Stimulated activated CD4-positive, alpha-beta T cell treated with anti-CD3 and anti-CD28 coated beads, Interleukin-12 subunit alpha, Interleukin-12 subunit beta, amount 100 ng/mL, for 24 hours (primary cell): ENCODE data around the gene KLK11.

Source experiments
- DNase-seq, 2 experiments: peaks; one replicate each; pipeline ENCODE4 v3.0.0-alpha.2; 2020; ENCODE audit warnings: low read depth in 2 of 2

The KLK11 gene, protein sequence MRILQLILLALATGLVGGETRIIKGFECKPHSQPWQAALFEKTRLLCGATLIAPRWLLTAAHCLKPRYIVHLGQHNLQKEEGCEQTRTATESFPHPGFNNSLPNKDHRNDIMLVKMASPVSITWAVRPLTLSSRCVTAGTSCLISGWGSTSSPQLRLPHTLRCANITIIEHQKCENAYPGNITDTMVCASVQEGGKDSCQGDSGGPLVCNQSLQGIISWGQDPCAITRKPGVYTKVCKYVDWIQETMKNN

DNA sequence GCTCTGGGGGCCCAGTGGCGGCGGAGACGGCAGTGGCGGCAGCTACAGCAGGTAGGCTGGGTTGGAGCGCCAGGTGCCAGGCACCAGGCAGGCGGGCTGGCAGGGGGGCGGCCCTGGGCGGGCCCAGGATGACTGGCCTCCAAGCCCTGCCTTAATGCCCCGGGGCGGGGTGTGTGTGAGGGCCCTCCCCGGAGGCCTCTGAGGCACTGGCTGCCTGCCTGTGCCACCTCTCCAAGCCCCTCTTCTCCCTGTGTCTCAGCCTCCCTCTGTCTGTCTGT lies at the start of gene KLK11:
KLK11 (minus strand) TSS at position 63 of the 278 bp plus-strand sequence. CDS start 985 bp downstream, outside the sequence.
- no peak for DNase-seq

DNA sequence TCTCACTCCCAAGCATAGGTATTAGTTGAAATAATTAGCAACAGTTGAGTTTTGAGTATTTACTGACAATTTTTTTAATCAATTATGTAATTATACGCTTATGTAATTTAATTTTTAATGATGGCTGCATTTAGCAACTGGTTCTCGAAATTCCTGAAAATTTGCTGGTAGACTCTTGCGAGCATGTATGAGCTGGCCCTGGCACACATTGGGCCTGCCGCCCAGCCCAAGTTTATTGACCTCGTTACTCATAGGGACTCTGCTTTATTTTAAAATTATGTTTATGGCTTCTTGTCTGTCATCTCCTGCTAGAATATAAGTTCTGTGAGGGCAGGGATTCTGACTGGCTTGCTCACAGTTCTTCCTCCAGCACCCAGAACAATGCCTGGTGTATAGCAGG lies 49.6 kb upstream of the KLK11 start:
- DNase-seq: no peak

DNA sequence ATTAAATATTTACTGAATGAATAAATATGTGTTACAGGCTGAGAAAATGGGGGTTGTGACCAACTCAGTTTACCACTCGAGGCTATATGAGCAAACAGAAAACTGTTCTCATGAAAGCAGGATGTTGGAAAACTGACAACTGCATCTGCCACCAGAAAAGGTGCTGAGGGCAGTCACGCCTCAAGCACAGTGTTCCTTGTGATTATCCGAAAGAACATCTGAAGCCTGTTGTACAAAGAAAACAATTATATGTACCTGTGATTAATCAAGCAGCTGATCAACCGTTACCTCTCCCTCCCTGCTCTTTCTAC lies 44.6 kb upstream of the KLK11 start:
- no peak for DNase-seq

DNA sequence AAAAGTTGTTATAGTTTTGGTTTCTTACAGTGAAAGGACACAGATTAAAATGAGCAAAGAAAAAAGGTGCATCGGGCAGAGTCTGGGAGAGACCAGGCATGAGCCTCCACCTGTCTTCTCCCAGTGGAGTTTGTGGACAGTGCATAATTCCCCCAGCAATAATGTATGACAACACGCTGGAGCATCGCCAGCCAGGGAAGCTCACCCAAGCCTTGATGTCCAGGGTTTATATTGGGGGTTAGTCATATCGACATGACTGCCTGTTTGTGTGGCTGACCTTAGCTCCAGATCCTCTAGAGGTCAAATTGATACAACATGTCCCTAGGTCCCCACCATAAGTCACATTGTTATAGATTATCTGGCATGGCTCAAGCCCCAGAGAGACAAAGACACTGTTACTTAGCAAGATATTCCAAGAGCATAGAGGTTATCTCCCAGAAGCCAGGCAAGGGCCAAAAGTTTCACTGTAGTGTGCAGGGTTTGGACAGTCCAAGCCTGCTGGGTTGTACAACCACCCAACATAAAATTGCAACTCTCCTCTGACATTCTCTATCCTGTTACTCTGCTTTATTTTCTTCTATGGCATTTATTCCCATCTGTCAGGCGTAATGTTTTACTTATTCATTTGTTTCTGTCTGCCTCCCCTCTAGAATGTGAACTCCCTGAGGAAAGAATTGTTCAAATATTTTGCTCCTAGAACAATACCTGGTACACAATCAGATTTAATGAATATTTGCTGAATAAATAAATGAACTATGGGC lies 44.1 kb upstream of the KLK11 start:
- no peak for DNase-seq

DNA sequence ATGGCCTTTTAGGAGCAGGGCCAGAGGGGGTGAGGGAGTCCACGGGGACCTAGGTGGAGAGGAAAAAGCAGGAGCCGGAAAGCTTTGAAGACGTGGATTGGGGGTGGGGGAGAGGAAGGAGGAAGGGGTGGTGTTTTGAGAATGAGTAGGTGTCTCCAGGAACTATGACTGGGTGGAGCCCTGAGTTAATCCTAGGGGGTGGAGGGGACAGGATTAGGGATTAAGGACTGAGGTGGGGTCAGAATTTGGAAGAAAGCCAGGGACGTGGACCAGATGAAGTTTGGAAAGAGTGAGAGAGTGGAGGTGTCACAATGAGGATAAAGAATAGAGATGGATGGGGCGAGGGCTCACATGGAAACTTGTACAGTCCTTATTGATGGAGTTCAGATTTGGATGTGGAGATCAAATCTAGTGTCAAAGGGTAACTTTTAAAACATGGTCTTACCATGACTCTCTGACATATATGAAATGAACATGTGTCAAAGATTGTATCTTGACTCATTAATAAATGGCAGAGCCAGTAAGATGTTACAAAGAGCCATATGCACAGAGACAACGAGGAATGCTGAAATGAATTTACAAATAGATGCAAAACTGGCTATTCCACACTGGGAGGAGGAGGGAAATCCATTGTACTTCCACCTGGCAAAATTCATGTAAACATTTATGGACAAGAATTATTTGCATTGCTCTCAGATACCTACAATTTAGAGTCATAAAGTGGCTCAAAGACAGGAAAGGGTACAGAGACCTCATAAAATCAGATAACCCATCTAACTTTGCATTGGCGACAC lies 40.2 kb upstream of the KLK11 start:
- no peak for DNase-seq

DNA sequence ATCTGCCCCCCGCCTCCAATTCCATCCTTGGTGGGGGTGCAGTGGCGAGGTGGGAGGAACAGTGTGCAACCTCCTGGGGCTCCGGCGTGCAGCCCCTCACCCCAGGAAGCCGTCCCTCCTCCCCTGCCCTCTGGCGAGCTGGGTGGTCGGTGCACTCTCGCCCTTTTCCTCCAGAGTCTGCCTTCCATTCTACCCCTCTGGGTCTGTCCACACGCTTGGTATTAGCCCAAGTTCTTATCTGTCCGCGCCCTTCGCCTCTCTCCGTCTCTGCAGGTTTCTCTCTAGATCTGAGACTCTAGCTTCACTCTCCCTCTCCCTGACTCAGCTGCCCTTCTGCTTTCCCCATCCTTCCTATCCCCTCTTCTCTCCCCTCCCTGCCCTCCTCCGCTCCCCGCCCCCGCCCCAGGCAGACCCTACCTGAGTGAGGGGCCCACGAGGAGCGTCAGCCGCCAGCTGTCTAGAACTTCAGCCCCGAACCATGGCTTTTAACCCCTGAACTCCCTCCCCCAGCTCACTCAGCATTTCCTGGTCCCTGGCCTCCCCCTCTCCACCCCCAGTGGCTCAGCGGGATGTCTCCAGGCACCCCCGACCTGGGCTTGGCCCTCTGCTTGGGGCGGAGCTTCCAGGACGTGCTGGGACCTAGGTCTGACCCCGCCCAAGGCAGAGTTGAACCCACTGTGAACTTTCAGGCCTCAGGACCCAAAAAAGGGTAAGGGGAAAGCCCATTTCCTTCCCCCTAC lies 39.0 kb upstream of the KLK11 start:
- no peak for DNase-seq

DNA sequence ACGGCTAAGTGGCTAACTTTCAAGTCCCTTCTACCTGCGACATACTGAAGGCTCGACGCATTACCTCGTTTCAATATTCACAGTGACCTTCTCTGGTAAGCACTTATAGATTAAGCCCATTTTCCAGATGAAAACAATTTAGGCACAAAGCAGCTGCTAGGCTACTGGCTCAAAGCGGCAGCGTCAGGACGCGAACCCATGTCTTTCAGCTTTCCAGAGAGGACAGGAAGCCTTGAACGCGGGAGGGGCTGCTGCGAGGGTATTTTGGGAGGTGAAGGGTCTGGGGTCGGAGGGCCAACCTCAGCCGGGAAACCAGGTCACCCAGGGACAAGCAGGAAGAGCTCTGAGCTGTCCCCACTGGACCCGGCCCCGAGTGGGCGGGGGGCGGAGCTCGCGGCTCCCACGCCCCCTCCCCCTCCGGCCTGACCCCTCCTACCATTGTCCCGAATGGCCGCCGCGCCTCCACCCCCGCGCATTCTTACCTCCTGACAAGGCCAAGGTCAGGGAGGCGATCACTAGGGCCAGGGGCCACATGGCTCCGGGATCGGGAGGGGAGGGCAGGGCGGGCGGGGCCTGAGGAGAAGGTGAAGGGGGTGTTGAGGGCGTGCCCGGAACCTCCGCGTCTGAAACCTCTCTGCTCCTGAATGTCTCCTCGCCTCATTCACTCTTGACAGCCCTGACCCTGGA lies 38.3 kb upstream of the KLK11 start, which contains the start of gene KLK13:
KLK13 (minus strand) TSS at position 559 of the 687 bp plus-strand sequence; CDS start at position 534, 25 bp downstream.
- DNase-seq: no peak

DNA sequence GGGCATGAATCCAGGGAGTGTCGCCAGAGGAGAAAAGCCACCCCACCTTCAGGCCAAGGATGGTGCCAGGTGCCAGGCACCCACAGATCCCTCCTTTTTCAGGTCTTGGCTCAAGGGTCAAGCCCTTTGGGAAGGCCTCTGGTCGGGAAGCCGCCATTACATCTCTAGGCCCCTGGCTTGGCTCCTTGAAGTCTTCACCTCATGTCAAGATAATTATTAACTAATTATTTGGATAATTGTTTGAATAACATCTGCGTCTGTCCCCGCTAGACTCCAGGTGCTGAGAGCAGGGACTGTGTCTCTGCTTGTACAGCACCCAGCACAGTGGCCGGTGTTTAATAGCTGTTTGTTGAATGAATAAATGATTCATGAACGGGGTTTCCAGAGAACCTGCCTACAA lies 37.2 kb upstream of the KLK11 start:
- DNase-seq: no peak

DNA sequence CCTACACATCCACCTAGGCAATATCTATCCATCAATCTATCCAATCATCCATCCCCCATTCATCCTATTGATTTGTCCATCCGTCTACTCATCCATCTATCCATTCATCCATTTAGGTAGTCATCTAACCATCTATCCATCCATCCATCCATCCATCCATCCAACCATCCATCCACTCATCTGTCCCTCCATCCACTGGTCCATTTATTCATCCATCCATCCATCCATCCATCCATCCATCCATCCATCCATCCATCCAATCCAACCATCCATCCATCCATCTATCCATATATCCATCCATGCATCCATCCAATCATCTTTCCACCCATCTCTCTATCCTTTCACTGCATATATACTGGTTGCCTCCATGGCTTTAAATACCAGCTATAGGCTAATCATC lies 34.6 kb upstream of the KLK11 start:
- DNase-seq: no peak

DNA sequence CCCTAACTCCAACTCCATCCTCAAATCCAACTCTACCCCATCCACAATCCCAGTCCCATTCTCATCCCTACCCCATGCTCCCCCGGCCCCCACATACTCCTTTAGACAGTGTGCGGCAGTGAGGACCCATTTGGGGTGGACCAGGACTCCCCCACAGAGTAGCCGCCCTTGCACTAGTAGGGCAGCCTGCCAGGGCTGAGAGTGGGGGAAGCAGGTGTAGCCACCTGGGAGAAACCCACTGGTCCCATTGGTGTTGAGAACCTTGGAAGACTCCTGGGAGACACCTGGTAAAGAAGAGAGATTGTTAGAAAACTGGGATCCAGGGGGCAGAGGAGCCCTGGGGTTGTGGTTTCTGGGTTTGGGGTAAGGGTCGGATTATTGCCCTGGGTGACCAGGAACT lies 33.9 kb upstream of the KLK11 start:
- no peak for DNase-seq

DNA sequence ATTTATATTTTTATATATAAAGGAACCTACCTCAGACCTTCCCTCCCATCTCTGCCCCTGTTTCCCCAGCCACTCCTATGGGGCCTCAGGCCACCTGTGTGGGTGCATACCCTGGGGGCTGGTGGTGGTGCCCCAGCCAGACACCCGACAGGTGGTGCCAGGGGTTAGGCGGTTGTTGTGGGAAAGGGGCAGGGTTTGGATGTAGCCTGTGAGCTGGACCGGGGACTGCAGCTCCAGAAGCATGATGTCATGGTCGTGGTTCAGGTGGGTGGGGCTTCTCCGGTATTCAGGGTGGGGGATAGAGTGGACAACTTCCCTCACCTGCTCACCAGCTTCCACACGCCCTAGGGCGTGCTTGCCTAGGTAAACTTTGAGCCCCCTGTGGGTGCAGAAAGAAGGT lies 33.3 kb upstream of the KLK11 start:
- no peak for DNase-seq

DNA sequence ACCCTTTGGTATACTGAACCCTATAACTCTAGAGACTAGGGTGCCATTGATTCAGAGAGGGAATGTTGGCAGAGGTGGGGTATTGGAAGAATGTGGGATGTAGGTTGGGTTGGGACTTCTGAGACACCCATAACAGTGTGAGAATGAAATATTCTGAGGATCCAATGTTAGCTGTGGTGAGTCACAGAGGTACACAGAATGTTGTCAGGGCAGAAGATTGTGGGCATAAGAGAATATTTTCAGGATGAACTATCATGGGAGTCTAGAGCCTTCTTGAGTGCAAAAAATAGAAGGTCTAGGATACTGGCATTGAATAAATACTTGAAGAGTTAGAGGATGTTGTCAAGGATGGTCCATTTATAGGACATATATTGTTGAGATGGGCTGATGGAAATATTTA lies 29.4 kb upstream of the KLK11 start:
- no peak for DNase-seq

DNA sequence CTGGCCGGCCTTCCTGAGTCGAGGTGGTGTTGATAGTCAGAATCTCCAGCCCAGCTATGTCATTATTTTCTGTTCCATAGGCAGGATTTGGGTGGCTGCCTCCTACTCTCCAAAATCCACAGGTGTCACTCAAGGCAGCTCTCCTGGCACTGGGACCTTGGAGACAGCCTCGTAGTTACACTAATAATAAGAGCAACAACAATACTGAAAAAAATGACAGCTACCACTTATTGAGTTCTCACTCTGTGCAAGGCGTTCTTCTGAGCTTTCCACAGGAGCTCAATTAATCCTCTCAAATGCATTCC lies 20.6 kb upstream of the KLK11 start:
- no peak for DNase-seq

DNA sequence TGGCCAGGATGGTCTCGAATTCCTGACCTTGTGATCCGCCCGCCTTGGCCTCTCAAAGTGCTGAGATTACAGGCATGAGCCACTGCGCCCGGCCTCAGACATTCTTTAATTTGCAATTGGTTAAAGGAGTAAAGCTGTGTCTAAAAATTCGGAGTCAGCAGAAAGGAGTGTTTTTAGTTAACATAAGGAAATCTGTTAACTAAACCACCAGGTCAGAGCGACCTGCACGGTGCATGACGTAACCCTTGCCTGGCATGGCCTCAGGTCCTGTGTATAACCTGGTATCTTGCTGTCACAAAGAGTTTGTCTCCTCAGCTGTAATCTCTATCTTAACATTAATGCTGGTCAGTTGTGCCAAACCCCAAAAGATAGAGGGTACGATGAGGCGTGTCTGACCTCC lies 17.9 kb upstream of the KLK11 start:
- DNase-seq: no peak

DNA sequence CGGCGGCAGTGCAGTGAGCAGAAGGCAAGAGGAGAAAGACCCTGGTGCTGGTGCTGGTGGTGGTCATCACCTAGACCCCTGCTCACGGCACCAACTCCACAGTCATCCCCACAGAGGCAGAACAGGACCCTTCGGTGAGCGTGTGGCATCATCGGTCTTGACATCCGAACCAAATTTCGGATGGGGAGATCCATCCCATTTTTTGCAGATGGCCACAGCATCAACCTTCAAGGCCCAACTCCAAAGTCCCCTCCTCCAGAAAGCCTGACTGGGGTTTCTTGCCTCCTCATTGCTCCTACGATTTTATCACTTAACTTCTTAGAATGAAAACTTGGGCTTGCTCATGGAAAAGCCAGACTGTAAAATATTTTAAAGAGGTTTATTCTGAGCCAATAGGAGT lies 17.1 kb upstream of the KLK11 start:
- DNase-seq: no peak

DNA sequence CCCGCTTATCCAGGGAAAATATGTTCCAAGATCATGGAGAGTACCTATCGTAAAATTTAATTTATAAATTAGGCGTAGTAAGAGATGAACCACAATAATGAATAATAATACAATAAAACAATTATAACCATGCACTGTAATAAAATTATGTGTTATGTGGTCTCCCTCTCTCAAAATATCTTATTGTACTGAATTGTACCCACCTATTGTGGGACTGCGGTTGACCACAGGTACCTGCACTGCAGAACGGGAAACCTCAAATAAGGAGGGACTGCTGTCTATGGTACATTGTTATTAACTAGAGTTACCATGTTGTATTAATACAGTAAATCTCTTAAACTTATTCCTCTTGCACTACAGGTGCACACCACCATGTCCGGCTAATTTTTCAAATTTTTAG lies 13.7 kb upstream of the KLK11 start:
- no peak for DNase-seq

DNA sequence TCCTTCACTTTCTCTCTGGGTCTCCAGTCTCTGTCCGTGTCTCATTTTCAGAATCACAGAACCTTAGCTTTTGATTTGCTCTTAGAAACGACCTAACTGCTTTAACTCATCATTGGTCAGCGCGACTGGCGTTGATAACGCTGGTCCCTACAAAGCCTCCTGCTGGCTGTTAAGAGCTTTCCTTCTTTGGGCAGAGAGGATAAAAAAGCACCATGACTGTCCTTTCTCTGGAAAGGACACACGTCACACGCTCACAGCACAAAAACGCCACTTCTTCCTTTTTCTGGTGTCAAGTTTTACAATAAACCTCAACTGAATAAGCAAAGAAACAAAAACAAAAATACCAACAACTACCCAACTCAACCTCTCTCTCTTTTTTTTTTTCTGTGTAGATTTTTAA lies 10.1 kb upstream of the KLK11 start:
- no peak for DNase-seq

DNA sequence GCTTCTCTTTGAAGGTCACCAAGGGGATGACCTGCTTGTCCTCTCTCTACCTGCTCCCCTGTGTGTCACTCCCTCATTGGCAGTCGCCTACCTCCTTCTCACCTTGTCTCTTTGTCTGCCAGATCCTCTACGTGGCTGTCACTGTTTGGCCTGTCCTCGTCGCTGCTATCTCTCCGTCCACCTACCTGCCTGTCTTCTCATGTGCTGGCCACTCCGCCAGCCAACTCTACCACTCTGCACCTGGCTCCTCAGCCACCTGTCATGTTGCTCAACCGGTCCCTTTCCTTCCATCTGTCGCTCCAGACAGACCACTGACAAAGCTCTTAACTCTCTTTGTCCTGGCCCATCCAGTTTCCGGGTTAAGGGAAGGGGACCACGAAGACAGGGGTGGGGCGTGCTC lies 8.3 kb upstream of the KLK11 start, which contains the start of gene KLK12:
KLK12 (minus strand) TSS at position 299 of the 400 bp plus-strand sequence. CDS start 381 bp downstream, outside the sequence.
- no peak for DNase-seq

DNA sequence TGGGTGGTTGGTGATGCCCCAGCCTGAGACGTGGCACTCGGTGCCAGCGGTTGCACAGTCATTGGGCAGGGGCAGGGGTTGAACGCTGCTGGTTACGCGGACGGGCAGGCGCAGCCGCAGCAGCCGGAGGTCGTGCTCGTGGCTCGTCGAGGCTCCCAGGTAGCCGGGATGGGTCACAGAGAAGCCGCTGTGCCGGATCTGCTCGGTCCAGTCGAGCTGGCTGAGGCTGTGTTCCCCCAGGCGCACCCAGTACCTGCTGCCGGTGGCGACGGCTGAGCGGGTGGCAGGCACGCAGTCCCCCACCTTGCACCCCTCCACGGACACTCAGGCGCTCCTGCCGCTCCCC lies 5.4 kb upstream of the KLK11 start:
- DNase-seq: no peak

DNA sequence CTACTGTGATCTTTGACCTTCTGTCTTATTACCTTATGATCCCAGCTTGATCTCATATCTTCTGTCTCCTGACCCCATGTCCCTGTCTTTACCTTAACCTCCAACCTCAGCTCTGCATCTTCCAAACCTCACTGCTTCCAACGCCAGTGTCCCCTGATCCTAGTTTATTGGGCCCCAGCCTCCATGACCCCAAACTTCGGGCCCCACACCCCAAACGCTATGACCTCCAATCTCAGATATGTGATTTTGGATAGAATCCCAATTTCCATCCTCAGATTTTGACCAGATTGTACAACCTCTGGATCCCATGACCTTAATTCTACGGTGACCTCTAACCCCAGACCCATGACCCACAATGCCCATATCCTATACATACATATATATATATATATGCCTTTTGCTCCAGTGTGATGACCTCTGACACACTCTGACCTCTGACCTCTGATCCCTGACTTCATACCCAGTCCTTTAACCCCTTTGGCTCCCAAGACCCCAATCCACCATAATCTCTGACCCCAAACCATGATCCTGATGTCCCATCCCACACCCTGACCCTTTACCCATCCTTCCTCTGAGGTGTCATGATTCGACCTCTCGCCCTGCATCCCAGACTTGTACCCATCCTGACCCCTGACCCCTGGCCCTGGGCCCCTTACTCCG lies 4.9 kb upstream of the KLK11 start:
- no peak for DNase-seq

DNA sequence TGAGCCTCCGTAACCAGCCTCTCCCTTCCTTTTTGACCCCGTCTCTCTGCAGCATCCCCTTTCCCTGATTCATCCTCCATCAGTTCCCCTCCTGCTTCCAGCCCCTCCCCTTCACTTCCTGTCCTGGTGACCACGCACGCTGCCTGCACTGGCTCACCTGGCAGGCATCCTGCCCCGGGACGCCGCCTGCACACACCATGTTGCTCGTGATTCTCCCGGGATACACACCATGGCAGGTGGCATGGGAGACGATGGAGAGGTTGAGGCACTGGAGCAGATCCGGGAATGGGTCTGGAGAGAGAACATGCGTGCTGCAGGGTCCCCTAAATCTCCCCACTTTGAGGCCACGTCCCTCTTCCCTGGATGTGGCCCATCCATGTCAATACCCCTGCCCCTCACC lies 4.2 kb upstream of the KLK11 start:
- no peak for DNase-seq
